K562 (cell line): ENCODE data around the gene SAPCD1. TPM values are rescaled to one million over a fixed set of nuclear protein-coding genes. Genes with fewer than 3 reads are reported as not detected.

ENCODE experiments used
- ADNP ChIP-seq: fragments of 200-800 bp; sonication (Bioruptor generic); IDR thresholded peaks from 2 replicates; pipeline ENCODE4 v1.6.1; 2016; ENCODE audit warnings: missing genetic modification characterization, missing compliant biosample characterization
- HDAC3 ChIP-seq: fragments of 450-650 bp; IDR thresholded peaks from 2 replicates; pipeline ENCODE4 v1.6.1; 2018; ENCODE audit warnings: borderline replicate concordance, mild to moderate bottlenecking, moderate library complexity; ENCODE audit not compliant: partially characterized antibody
- NR4A1 ChIP-seq, 2 experiments: fragments of 250-450 bp in 1 of 2; fragments of 450-650 bp in 1 of 2; sonication (Bioruptor Pico) in 1 of 2; IDR thresholded peaks; 2 replicates each; pipeline versions ENCODE4 v1.4.0 to v1.6.1; 2016 to 2020; ENCODE audit warnings: mild to moderate bottlenecking in 2 of 2, missing compliant biosample characterization in 1 of 2, missing genetic modification characterization in 1 of 2, moderate library complexity in 1 of 2
- RBM17 ChIP-seq: fragments of 200-400 bp; formaldehyde crosslinking; IDR thresholded peaks from 2 replicates; pipeline ENCODE4 v1.6.1; 2017; ENCODE audit warnings: low read depth, mild to moderate bottlenecking, low read length, borderline replicate concordance
- SMAD4 ChIP-seq: fragments of 250-450 bp; sonication (Bioruptor Pico); conservative IDR thresholded peaks from 2 replicates; pipeline ENCODE4 v1.8.0; 2021; ENCODE audit warnings: inconsistent platforms, mild to moderate bottlenecking, moderate library complexity
- ZC3H8 ChIP-seq: fragments of 450-650 bp; IDR thresholded peaks from 2 replicates; pipeline ENCODE4 v1.6.1; 2017
- ZNF140 ChIP-seq: fragments of 250-450 bp; sonication (Bioruptor Pico); IDR thresholded peaks from 2 replicates; pipeline ENCODE4 v1.8.0; 2021; ENCODE audit warnings: moderate library complexity, mild to moderate bottlenecking, inconsistent platforms
- ZNF143 ChIP-seq: sonication (generic); formaldehyde crosslinking; IDR thresholded peaks from 2 replicates; pipeline ENCODE4 v1.9.0; 2022; ENCODE audit warnings: mild to moderate bottlenecking, missing genetic modification reagents
- ZNF311 ChIP-seq: fragments of 250-450 bp; sonication (Bioruptor Pico); IDR thresholded peaks from 2 replicates; pipeline ENCODE4 v1.4.0; 2020; ENCODE audit warnings: mild to moderate bottlenecking, moderate library complexity
- polyA plus RNA-seq, 8 experiments: library from polyadenylated mRNA; depleted of rRNA in 4 of 8; stranded (reverse) in 5 of 8; unstranded in 3 of 8; fragments of >200 nt; fragmentation: Nextera tagmentation in 2 of 8; fragmentation: Illumina TruSeq in 1 of 8; extraction: Ambion mirVana in 2 of 8; extraction: Trizol in 1 of 8; gene quantifications; 2 replicates each; pipeline versions ENCODE4 v1.2.1 to v1.2.3, GENCODE V29; 2011 to 2014; ENCODE audit warnings: inconsistent platforms in 1 of 8, missing spikeins in 1 of 8
- total RNA-seq, 7 experiments: library from RNA; depleted of rRNA in 6 of 7; stranded (reverse); fragments of >200 nt in 6 of 7; fragmentation: Illumina TruSeq in 2 of 7; extraction: Trizol in 2 of 7; gene quantifications; 2 replicates each; pipeline versions ENCODE4 v1.2.1 to v1.2.3, GENCODE V29; 2011 to 2021; ENCODE audit warnings: low replicate concordance in 1 of 7
- TF ChIP-seq, protein P1 (sequence below), 2 experiments: fragments of 250-450 bp in 1 of 2; fragments of 450-650 bp in 1 of 2; sonication (Bioruptor Pico) in 1 of 2; IDR thresholded peaks; 2 replicates each; pipeline versions ENCODE4 v1.6.1 to v1.8.0; 2016 to 2021; ENCODE audit warnings: mild to moderate bottlenecking in 2 of 2, moderate library complexity in 2 of 2, missing compliant biosample characterization in 1 of 2, missing genetic modification characterization in 1 of 2
- TF ChIP-seq, protein P2 (sequence below): fragments of 450-650 bp; IDR thresholded peaks from 2 replicates; pipeline ENCODE4 v1.6.1; 2017; ENCODE audit warnings: mild to moderate bottlenecking, moderate library complexity
- TF ChIP-seq, protein P3 (sequence below): sonication (generic); formaldehyde crosslinking; IDR thresholded peaks from 2 replicates; pipeline ENCODE4 v1.8.0; 2022; ENCODE audit warnings: mild to moderate bottlenecking, missing genetic modification reagents

SAPCD1 gene
- total and polyA plus RNA-seq, 9 of the 15 experiments (the other 6 are each of a cell fraction or from before 2014, with no cell fraction given): 2.6 to 30.2 (median 7.4) TPM

DNA sequence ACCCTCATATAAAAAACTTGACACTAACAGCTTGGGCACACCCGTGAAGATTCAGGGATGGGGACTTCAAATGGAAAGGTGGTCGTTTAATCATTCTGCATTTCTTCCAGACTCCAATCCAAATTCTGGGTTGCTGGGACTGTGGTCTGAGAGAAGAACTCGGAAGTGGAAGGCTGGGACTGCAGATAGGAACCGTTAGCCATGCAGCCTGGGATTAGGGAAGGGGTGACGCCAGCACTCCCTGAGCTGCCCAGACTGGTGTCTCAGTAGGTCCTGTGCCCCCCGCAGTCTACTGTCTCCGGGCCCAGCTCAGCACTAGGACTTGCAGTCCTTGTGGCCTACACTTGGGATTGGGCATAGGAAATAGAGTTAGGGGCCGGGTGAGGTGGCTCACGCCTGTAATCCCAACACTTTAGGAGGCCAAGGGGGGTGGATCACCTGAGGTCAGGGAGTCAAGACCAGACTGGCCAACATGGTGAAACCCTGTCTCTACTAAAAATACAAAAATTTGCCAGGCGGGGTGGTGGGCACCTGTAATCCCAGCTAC is 25.6 kb upstream of the SAPCD1 start (continued):
- no peak for TF ChIP-seq ZC3H8
- TF ChIP-seq HDAC3: no peak
- no peak for TF ChIP-seq RBM17
- TF ChIP-seq, protein P1, sequence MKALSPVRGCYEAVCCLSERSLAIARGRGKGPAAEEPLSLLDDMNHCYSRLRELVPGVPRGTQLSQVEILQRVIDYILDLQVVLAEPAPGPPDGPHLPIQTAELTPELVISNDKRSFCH (CRISPR knock-in tag; IDR thresholded peaks at IDR 0.05): no peak
- TF ChIP-seq, protein P1 (tag; IDR thresholded peaks at IDR 0.05): peak; percentile 71; the same call in 1 of the 2 replicates
- TF ChIP-seq, protein P2, sequence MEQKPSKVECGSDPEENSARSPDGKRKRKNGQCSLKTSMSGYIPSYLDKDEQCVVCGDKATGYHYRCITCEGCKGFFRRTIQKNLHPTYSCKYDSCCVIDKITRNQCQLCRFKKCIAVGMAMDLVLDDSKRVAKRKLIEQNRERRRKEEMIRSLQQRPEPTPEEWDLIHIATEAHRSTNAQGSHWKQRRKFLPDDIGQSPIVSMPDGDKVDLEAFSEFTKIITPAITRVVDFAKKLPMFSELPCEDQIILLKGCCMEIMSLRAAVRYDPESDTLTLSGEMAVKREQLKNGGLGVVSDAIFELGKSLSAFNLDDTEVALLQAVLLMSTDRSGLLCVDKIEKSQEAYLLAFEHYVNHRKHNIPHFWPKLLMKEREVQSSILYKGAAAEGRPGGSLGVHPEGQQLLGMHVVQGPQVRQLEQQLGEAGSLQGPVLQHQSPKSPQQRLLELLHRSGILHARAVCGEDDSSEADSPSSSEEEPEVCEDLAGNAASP: no peak
- TF ChIP-seq ZNF140 (CRISPR knock-in tag): no peak
- 0 out of 2 replicates have a peak, but pooled peaks have one; percentile 26 for TF ChIP-seq ZNF311 (CRISPR knock-in tag)
- TF ChIP-seq ZNF143: no peak
- TF ChIP-seq, protein P3, sequence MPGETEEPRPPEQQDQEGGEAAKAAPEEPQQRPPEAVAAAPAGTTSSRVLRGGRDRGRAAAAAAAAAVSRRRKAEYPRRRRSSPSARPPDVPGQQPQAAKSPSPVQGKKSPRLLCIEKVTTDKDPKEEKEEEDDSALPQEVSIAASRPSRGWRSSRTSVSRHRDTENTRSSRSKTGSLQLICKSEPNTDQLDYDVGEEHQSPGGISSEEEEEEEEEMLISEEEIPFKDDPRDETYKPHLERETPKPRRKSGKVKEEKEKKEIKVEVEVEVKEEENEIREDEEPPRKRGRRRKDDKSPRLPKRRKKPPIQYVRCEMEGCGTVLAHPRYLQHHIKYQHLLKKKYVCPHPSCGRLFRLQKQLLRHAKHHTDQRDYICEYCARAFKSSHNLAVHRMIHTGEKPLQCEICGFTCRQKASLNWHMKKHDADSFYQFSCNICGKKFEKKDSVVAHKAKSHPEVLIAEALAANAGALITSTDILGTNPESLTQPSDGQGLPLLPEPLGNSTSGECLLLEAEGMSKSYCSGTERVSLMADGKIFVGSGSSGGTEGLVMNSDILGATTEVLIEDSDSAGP (CRISPR knock-in tag): no peak
- peak; percentile 6; the same call in 1 of the 2 replicates for TF ChIP-seq SMAD4 (CRISPR knock-in tag)
- 0 out of 2 replicates have a peak, but pooled peaks have one; percentile 18 for TF ChIP-seq NR4A1 (CRISPR knock-in tag; IDR thresholded peaks at IDR 0.05)
- 0 out of 2 replicates have a peak, but pooled peaks have one; percentile 74 for TF ChIP-seq NR4A1 (tag; IDR thresholded peaks at IDR 0.05)
- TF ChIP-seq ADNP (tag): no peak
